ENCODE results near the gene PLA2G1B.

PLA2G1B gene

GRCh38 chr12:120327593-120327992, at the start of gene PLA2G1B:
TSS of gene PLA2G1B (minus strand) at chr12:120327779. CDS start at chr12:120327753, 26 bp downstream.
- H3K4me1 ChIP-seq (ENCODE audit: insufficient read depth, low read length), result no peaks in the 10 kb centered on the region
- H3K27ac ChIP-seq (ENCODE audit: low read length), result no peak within 1 kb of the TSS
- H3K36me3 ChIP-seq (ENCODE audit: insufficient read depth, low read depth, low read length), result no peaks in the 10 kb centered on the region
- H3K27me3 ChIP-seq (ENCODE audit: insufficient read depth, low read length), result no peaks in the 10 kb centered on the region
- H3K9ac ChIP-seq (ENCODE audit: low read depth, low read length), result no peak within 1 kb of the TSS
- no peak within 1 kb of the TSS for H3K4me3 ChIP-seq (ENCODE audit: low read length)
- H3K9me3 ChIP-seq (ENCODE audit: insufficient read depth, low read depth, low read length), result no peaks in the 10 kb centered on the region

- H3K9me3 ChIP-seq (ENCODE audit: insufficient read depth, low read depth, low read length), result no peaks in the 10 kb centered on the region
- H3K27ac ChIP-seq (ENCODE audit: low read length), result no peak overlapping the region
- H3K4me1 ChIP-seq (ENCODE audit: insufficient read depth, low read length), result peaks cover 9% of the 10 kb centered on the region
- H3K4me3 ChIP-seq (ENCODE audit: low read length), result no peak overlapping the region
- no peaks in the 10 kb centered on the region for H3K36me3 ChIP-seq (ENCODE audit: insufficient read depth, low read depth, low read length)
- no peak overlapping the region for H3K9ac ChIP-seq (ENCODE audit: low read depth, low read length)
- peaks cover 2% of the 10 kb centered on the region for H3K27me3 ChIP-seq (ENCODE audit: insufficient read depth, low read length)
These were observed 49.5 kb upstream of the PLA2G1B start for GRCh38 chr12:120376934-120377572.

GRCh38 chr12:120376416-120376815, 48.8 kb upstream of the PLA2G1B start:
- H3K9me3 ChIP-seq (ENCODE audit: insufficient read depth, low read depth, low read length), result no peaks in the 10 kb centered on the region
- no peak overlapping the region for H3K4me3 ChIP-seq (ENCODE audit: low read length)
- H3K27ac ChIP-seq (ENCODE audit: low read length), result no peak overlapping the region
- H3K27me3 ChIP-seq (ENCODE audit: insufficient read depth, low read length), result peaks cover 8% of the 10 kb centered on the region
- H3K9ac ChIP-seq (ENCODE audit: low read depth, low read length), result no peak overlapping the region
- H3K4me1 ChIP-seq (ENCODE audit: insufficient read depth, low read length), result peaks cover 10% of the 10 kb centered on the region
- no peaks in the 10 kb centered on the region for H3K36me3 ChIP-seq (ENCODE audit: insufficient read depth, low read depth, low read length)

- peaks cover 12% of the 10 kb centered on the region for H3K27me3 ChIP-seq (ENCODE audit: insufficient read depth, low read length)
- no peaks in the 10 kb centered on the region for H3K9me3 ChIP-seq (ENCODE audit: insufficient read depth, low read depth, low read length)
- peaks cover 14% of the 10 kb centered on the region for H3K4me1 ChIP-seq (ENCODE audit: insufficient read depth, low read length)
- no peak overlapping the region for H3K4me3 ChIP-seq (ENCODE audit: low read length)
- H3K27ac ChIP-seq (ENCODE audit: low read length), result no peak overlapping the region
- H3K9ac ChIP-seq (ENCODE audit: low read depth, low read length), result no peak overlapping the region
- H3K36me3 ChIP-seq (ENCODE audit: insufficient read depth, low read depth, low read length), result no peaks in the 10 kb centered on the region
These were observed 48.4 kb upstream of the PLA2G1B start for GRCh38 chr12:120376009-120376408.

GRCh38 chr12:120373683-120374082, 46.1 kb upstream of the PLA2G1B start:
- Histone ChIP-seq H3K4me1 (ENCODE audit: insufficient read depth, low read length) (peaks cover 24% of the 10 kb centered on the region), H3K4me3 (ENCODE audit: low read length) (no peak overlapping the region), H3K27ac (ENCODE audit: low read length) (no peak overlapping the region), H3K27me3 (ENCODE audit: insufficient read depth, low read length) (peaks cover 29% of the 10 kb centered on the region), H3K9ac (ENCODE audit: low read depth, low read length) (no peak overlapping the region), H3K9me3 (ENCODE audit: insufficient read depth, low read depth, low read length) (no peaks in the 10 kb centered on the region), H3K36me3 (ENCODE audit: insufficient read depth, low read depth, low read length) (no peaks in the 10 kb centered on the region)

- peak overlapping the region; percentile 83; the same call in 1 of the 2 replicates for H3K9ac ChIP-seq (ENCODE audit: low read depth, low read length)
- no peak overlapping the region for H3K27ac ChIP-seq (ENCODE audit: low read length)
- H3K9me3 ChIP-seq (ENCODE audit: insufficient read depth, low read depth, low read length), result no peaks in the 10 kb centered on the region
- peak overlapping the region; percentile 79 for H3K4me3 ChIP-seq (ENCODE audit: low read length)
- H3K4me1 ChIP-seq (ENCODE audit: insufficient read depth, low read length), result peaks cover 15% of the 10 kb centered on the region
- peaks cover 11% of the 10 kb centered on the region for H3K36me3 ChIP-seq (ENCODE audit: insufficient read depth, low read depth, low read length)
- H3K27me3 ChIP-seq (ENCODE audit: insufficient read depth, low read length), result peaks cover 29% of the 10 kb centered on the region
These were observed 43.0 kb upstream of the PLA2G1B start for GRCh38 chr12:120370343-120371243.

- peaks cover 18% of the 10 kb centered on the region for H3K36me3 ChIP-seq (ENCODE audit: insufficient read depth, low read depth, low read length)
- H3K4me1 ChIP-seq (ENCODE audit: insufficient read depth, low read length), result peaks cover 18% of the 10 kb centered on the region
- H3K4me3 ChIP-seq (ENCODE audit: low read length), result peak overlapping the region; percentile 79
- H3K27ac ChIP-seq (ENCODE audit: low read length), result peak overlapping the region; percentile 51
- no peaks in the 10 kb centered on the region for H3K9me3 ChIP-seq (ENCODE audit: insufficient read depth, low read depth, low read length)
- peaks cover 29% of the 10 kb centered on the region for H3K27me3 ChIP-seq (ENCODE audit: insufficient read depth, low read length)
- H3K9ac ChIP-seq (ENCODE audit: low read depth, low read length), result peak overlapping the region; percentile 83; the same call in 1 of the 2 replicates
These were observed 42.2 kb upstream of the PLA2G1B start for GRCh38 chr12:120369603-120370342.

GRCh38 chr12:120368789-120369602, 41.4 kb upstream of the PLA2G1B start, which contains the start of gene MSI1:
TSS of gene MSI1 (minus strand) at chr12:120369164. CDS start at chr12:120369091, 73 bp downstream.
- peaks cover 18% of the 10 kb centered on the region for H3K4me1 ChIP-seq (ENCODE audit: insufficient read depth, low read length)
- H3K9me3 ChIP-seq (ENCODE audit: insufficient read depth, low read depth, low read length), result no peaks in the 10 kb centered on the region
- H3K27ac ChIP-seq (ENCODE audit: low read length), result peak within 1 kb of the TSS; percentile 54
- peaks cover 26% of the 10 kb centered on the region for H3K36me3 ChIP-seq (ENCODE audit: insufficient read depth, low read depth, low read length)
- H3K9ac ChIP-seq (ENCODE audit: low read depth, low read length), result peak within 1 kb of the TSS; percentile 87; the same call in 1 of the 2 replicates
- H3K27me3 ChIP-seq (ENCODE audit: insufficient read depth, low read length), result peaks cover 29% of the 10 kb centered on the region
- H3K4me3 ChIP-seq (ENCODE audit: low read length), result peak within 1 kb of the TSS; percentile 86

- Histone ChIP-seq H3K36me3 (ENCODE audit: insufficient read depth, low read depth, low read length) (peaks cover 34% of the 10 kb centered on the region), H3K9me3 (ENCODE audit: insufficient read depth, low read depth, low read length) (no peaks in the 10 kb centered on the region), H3K27ac (ENCODE audit: low read length) (peak overlapping the region; percentile 54), H3K9ac (ENCODE audit: low read depth, low read length) (peak overlapping the region; percentile 87; the same call in 1 of the 2 replicates), H3K4me1 (ENCODE audit: insufficient read depth, low read length) (peaks cover 26% of the 10 kb centered on the region), H3K4me3 (ENCODE audit: low read length) (peak overlapping the region; percentile 86), H3K27me3 (ENCODE audit: insufficient read depth, low read length) (peaks cover 29% of the 10 kb centered on the region)
These were observed 40.6 kb upstream of the PLA2G1B start for GRCh38 chr12:120367924-120368788.

GRCh38 chr12:120367233-120367923, 39.8 kb upstream of the PLA2G1B start:
- Histone ChIP-seq H3K27ac (ENCODE audit: low read length) (peak overlapping the region; percentile 54), H3K9me3 (ENCODE audit: insufficient read depth, low read depth, low read length) (no peaks in the 10 kb centered on the region), H3K9ac (ENCODE audit: low read depth, low read length) (peak overlapping the region; percentile 87; the same call in 1 of the 2 replicates), H3K36me3 (ENCODE audit: insufficient read depth, low read depth, low read length) (peaks cover 42% of the 10 kb centered on the region), H3K4me3 (ENCODE audit: low read length) (peak overlapping the region; percentile 86), H3K4me1 (ENCODE audit: insufficient read depth, low read length) (peaks cover 33% of the 10 kb centered on the region), H3K27me3 (ENCODE audit: insufficient read depth, low read length) (peaks cover 29% of the 10 kb centered on the region)
